Stromal cell of bone marrow (primary cell): ENCODE results near the gene KCNH4.
A peak's percentile ranks its signal among the peaks of the same experiment; 100 is the strongest.
"Not testable (repeated sequence)": the region's sequence is repeated elsewhere in the genome, so short reads cannot be mapped to it uniquely, and the experiment has no call there.

Experiments
- DNase-seq: peaks from one replicate; pipeline ENCODE4 v3.0.0-alpha.2; 2012; ENCODE audit warnings: low read depth

The KCNH4 gene

GRCh38 chr17:42180922-42181850 lies at the start of gene KCNH4:
Gene KCNH4 (minus strand): TSS chr17:42181142. CDS start chr17:42180945, 197 bp downstream.
- DNase-seq, result peak; percentile 51

- no peak for DNase-seq
Observed at GRCh38 chr17:42230225-42230624, 49.3 kb upstream of the KCNH4 start.

- DNase-seq, result no peak
Observed at GRCh38 chr17:42227849-42228700, 47.1 kb upstream of the KCNH4 start.

GRCh38 chr17:42225646-42226045 lies 44.7 kb upstream of the KCNH4 start:
- no peak for DNase-seq

- no peak for DNase-seq
Observed at GRCh38 chr17:42224651-42225050, 43.7 kb upstream of the KCNH4 start.

GRCh38 chr17:42221886-42222745 lies 41.2 kb upstream of the KCNH4 start:
- DNase-seq, result peak; percentile 26

GRCh38 chr17:42219280-42219679 lies 38.3 kb upstream of the KCNH4 start:
- DNase-seq, result not testable (repeated sequence)

- no peak for DNase-seq
Observed at GRCh38 chr17:42214156-42214555, 33.2 kb upstream of the KCNH4 start.

- peak; percentile 36 for DNase-seq
Observed at GRCh38 chr17:42212382-42212781, 31.4 kb upstream of the KCNH4 start.

- DNase-seq, result peak; percentile 73
Observed at GRCh38 chr17:42211921-42212341, 31.0 kb upstream of the KCNH4 start.

- peak; percentile 25 for DNase-seq
Observed at GRCh38 chr17:42210046-42210445, 29.1 kb upstream of the KCNH4 start.

- not testable (repeated sequence) for DNase-seq
Observed at GRCh38 chr17:42206153-42206612, 25.2 kb upstream of the KCNH4 start.

- DNase-seq, result no peak
Observed at GRCh38 chr17:42203354-42203753, 22.4 kb upstream of the KCNH4 start.

- no peak for DNase-seq
Observed at GRCh38 chr17:42202696-42203095, 21.8 kb upstream of the KCNH4 start.

- no peak for DNase-seq
Observed at GRCh38 chr17:42202159-42202558, 21.2 kb upstream of the KCNH4 start.

- no peak for DNase-seq
Observed at GRCh38 chr17:42201458-42201772, 20.5 kb upstream of the KCNH4 start.

- DNase-seq, result no peak
Observed at GRCh38 chr17:42200706-42201457, 19.9 kb upstream of the KCNH4 start.

- no peak for DNase-seq
Observed at GRCh38 chr17:42199416-42200011, 18.6 kb upstream of the KCNH4 start.

- DNase-seq, result no peak
Observed at GRCh38 chr17:42198897-42199296, 18.0 kb upstream of the KCNH4 start.

- DNase-seq, result no peak
Observed at GRCh38 chr17:42197564-42198156, 16.7 kb upstream of the KCNH4 start.
